Endometrial microvascular endothelial cells (primary cell): ENCODE measurements around the gene ACAP3. TPM values are rescaled to one million over a fixed set of nuclear protein-coding genes. Genes with fewer than 3 reads are reported as not detected.

Source experiments
- in situ Hi-C: cut with HindIII; loops from 2 replicates; pipeline ENCODE4 v1.10.0; 2017; ENCODE audit warnings: low sequenced_read_pairs, low pct_unique_long_range_greater_than_20kb; ENCODE audit errors: inconsistent ontology term
- total RNA-seq: library from RNA; depleted of rRNA; stranded (reverse); fragments of >200 nt; gene quantifications from one replicate; pipeline ENCODE4 v1.2.3, GENCODE V29; 2015; ENCODE audit errors: inconsistent ontology term

Gene ACAP3
- total RNA-seq, 1 donor from 2014 or later: 28.7 TPM

GRCh38 chr1:1293263-1294249, 14.2 kb downstream of the ACAP3 start:
- in situ Hi-C loops: no loop called here

GRCh38 chr1:1292851-1293250, 14.9 kb downstream of the ACAP3 start:
- in situ Hi-C loops: no loop called here

GRCh38 chr1:1292442-1292779, 15.3 kb downstream of the ACAP3 start:
- in situ Hi-C loops: no loop called here

DNA sequence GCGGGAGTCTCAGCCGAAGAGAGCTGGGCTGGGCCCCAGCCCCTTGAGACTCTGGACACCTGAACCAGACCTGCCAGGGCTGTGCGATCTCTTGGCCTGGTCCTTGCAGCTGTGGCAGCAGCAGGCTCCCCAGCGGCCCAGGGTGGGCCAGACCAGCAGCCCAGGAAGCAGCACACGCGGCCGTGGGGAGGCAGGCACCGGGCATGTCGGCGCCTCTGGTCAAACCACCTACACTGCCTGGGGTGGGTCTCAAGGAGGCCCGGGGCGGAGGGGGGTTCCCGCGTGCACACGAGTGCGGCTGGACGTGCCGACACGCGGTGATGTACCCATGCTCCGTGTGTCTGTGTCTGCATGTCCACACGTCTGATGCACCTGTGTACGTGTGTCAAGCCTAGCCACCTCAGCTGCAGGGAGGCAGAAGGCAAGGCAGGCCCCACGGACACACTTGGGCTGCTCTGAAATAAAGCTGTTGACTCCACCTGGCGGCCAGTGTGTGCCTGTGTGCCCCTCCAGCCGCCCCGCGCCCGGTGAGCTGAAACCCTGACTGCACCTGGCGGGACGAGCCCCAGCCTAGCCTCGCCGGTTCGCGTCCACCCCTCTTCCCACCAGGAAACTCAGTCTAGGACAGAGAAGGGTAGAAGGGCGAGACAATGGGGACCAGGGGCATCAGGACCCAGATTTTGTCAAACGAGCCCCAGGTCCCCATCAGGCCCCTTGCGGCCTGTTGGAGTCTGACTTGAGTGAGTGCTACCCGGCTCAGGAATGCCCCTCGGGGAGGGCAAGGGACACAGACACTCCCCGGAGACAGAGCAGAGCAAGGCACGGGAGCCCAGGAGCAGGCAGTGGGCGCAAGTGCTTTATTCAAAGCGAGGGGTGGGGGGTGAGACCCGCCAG, 15.9 kb downstream of the ACAP3 start:
- in situ Hi-C loops: no loop called here

DNA sequence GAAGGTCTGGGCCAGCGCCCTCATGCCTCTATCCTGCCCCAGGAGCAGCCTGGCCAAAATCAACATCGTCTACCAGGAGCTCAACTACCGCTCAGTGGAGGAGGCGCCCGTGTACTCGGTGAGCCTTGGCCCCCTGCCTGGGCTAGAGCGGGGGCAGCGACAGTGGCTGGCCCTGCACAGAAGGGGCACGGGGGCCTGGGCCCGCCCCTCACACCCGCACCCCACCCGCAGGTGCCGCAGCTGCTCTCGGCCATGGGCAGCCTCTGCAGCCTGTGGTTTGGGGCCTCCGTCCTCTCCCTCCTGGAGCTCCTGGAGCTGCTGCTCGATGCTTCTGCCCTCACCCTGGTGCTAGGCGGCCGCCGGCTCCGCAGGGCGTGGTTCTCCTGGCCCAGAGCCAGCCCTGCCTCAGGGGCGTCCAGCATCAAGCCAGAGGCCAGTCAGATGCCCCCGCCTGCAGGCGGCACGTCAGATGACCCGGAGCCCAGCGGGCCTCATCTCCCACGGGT, 16.7 kb downstream of the ACAP3 start:
- in situ Hi-C loops: no loop called here

DNA sequence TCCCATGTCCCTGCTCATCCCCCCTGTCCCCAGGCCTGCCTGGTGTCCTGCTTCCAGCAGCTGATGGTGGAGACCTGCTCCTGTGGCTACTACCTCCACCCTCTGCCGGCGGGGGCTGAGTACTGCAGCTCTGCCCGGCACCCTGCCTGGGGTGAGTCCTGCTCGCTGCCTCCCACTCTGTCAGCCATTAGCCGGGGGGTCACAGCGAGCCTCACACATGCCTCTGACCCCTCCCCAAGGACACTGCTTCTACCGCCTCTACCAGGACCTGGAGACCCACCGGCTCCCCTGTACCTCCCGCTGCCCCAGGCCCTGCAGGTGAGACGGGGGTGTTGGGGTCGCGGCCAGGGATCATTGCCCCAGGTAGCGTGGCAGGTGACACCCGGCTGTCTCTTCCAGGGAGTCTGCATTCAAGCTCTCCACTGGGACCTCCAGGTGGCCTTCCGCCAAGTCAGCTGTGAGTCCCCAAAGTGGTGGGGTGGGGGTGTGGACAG, 17.4 kb downstream of the ACAP3 start:
- in situ Hi-C loops: no loop called here

DNA sequence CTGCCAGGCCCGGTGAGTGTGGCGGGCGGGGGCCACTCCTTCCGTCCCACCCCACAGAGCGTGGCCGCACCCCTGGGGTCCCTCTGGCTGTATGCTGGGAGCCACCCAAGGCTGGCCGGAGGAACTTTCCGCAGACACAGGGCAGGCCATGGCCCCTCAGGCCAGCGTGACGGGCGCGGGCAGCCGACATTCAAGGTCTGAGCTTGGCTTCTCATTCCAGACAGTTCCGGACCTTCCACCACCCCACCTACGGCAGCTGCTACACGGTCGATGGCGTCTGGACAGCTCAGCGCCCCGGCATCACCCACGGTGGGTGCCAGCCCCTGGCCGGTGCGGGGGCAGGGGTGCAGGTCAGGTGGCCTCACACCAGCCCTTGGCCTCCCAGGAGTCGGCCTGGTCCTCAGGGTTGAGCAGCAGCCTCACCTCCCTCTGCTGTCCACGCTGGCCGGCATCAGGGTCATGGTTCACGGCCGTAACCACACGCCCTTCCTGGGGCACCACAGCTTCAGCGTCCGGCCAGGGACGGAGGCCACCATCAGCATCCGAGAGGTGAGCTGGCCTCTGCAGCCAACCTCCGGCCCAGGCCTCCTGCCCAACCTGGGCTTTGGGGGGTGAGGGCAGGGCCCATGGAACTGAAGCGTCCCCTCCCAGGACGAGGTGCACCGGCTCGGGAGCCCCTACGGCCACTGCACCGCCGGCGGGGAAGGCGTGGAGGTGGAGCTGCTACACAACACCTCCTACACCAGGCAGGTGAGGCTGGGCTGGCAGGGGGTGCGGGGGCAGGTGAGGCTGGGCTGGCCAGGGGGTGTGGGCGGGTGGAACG, 20.2 kb downstream of the ACAP3 start:
- in situ Hi-C loops: no loop called here

- in situ Hi-C loops: no loop called here
These were observed 21.1 kb downstream of the ACAP3 start for GRCh38 chr1:1286313-1287261.

DNA sequence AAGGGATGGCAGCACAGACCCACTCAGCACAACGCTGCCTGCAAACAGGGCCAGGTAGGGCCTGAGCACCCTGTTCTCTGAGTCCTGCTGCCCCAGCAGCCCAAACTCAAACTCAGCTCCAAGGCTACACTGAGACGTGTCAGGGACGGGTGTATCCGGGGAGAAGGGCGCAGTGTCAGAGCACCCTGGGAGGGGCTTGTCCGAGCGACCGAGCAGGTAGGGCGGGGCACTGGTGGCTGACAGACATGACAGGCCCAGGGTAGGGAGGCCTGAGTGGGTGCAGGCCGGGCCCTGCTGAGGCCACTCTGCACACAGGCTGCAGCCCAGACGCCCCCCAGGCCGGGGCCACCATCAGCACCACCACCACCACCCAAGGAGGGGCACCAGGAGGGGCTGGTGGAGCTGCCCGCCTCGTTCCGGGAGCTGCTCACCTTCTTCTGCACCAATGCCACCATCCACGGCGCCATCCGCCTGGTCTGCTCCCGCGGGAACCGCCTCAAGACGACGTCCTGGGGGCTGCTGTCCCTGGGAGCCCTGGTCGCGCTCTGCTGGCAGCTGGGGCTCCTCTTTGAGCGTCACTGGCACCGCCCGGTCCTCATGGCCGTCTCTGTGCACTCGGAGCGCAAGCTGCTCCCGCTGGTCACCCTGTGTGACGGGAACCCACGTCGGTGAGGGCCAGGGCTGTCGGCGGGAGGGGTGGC, 22.0 kb downstream of the ACAP3 start:
- in situ Hi-C loops: no loop called here

- in situ Hi-C loops: no loop called here
These were observed 22.6 kb downstream of the ACAP3 start for GRCh38 chr1:1285102-1285571.

- in situ Hi-C loops: no loop called here
These were observed 23.3 kb downstream of the ACAP3 start for GRCh38 chr1:1284221-1285101.

- in situ Hi-C loops: no loop called here
These were observed 23.9 kb downstream of the ACAP3 start for GRCh38 chr1:1283821-1284220.

DNA sequence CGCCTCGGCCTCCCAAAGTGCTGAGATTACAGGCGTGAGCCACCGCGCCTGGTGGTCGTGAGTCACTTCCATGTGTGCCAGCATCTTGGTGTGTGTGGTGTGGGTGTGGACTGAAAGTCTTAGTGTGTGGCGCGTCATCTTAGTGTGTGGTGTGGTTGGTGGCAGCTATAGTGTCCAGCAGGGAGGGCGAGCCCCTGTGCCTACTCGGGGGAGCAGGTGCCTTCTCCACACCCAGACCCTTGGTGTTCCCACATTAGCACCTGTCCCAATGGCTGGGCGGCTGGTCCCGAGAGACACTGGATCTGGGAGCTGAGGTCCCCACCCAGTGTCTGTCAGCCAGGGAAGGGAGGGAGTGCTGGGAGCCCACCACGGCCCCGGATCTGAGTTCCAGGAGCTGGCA, 24.7 kb downstream of the ACAP3 start:
- in situ Hi-C loops: no loop called here

DNA sequence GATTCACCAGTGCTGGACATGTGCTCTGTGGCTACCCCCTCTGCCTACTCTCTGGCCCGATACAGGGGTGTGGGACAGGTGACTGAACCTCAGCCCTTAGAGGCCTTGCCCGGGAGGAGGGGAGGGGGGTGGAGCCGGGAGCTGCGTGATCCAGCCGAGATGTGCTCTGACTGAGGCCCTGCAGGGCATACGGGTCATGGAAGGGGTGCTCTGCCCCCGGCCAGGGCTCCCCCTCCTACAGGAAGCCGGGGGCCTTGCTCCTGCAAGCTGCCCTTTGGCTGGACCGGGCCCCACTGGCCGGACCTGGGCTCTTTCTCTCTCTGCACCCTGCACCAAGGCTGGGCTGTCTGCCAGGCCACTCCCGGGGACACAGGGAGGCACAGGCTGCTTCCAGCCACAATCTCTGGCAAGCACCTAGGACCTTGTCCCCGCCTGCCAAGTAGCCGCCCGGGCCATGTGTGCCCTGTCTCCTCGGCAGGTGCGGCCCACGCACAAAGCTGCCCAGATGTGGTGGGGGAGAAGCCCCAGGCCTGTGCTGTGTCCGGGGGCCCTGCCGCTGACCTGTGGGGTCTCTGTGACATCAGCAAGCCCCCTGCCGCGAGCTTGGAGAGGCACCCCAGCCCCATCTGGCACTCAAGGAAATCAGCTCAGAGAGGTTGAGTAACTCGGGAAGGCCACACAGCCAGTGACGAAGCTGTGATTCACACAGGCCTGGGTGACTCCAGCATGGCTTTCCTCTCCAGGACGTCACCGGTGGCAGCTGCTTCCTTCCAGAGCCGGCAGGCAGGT, 26.0 kb downstream of the ACAP3 start:
- in situ Hi-C loops: no loop called here

GRCh38 chr1:1280782-1281481, 26.8 kb downstream of the ACAP3 start:
- in situ Hi-C loops: no loop called here
